ENCODE measurements around the gene GTPBP1.
A peak's percentile ranks its signal among the peaks of the same experiment; 100 is the strongest.

The GTPBP1 gene

GRCh38 chr22:38704654-38705234 lies 1.0 kb upstream of the GTPBP1 start:
- no peak for DNase-seq

- peak in 1 of 2 donors; percentile 29 for DNase-seq
Observed at GRCh38 chr22:38706101-38706900, 557 bp downstream of the GTPBP1 start.

GRCh38 chr22:38706901-38707195 lies 1.1 kb downstream of the GTPBP1 start:
- no peak for DNase-seq

- DNase-seq: no peak
Observed at GRCh38 chr22:38707346-38707745, 1.6 kb downstream of the GTPBP1 start.

GRCh38 chr22:38707984-38708383 lies 2.2 kb downstream of the GTPBP1 start:
- no peak for DNase-seq

- no peak for DNase-seq
Observed at GRCh38 chr22:38709306-38709705, 3.6 kb downstream of the GTPBP1 start.

- DNase-seq: no peak
Observed at GRCh38 chr22:38710351-38710750, 4.6 kb downstream of the GTPBP1 start.

GRCh38 chr22:38710866-38711265 lies 5.1 kb downstream of the GTPBP1 start:
- DNase-seq: no peak

- no peak for DNase-seq
Observed at GRCh38 chr22:38712486-38713207, 6.9 kb downstream of the GTPBP1 start.

GRCh38 chr22:38713921-38714320 lies 8.2 kb downstream of the GTPBP1 start:
- DNase-seq: no peak

GRCh38 chr22:38715176-38715764 lies 9.5 kb downstream of the GTPBP1 start:
- no peak for DNase-seq

GRCh38 chr22:38715852-38716251 lies 10.1 kb downstream of the GTPBP1 start:
- no peak for DNase-seq

- DNase-seq: no peak
Observed at GRCh38 chr22:38716271-38716670, 10.5 kb downstream of the GTPBP1 start.

- DNase-seq: no peak
Observed at GRCh38 chr22:38716826-38717225, 11.1 kb downstream of the GTPBP1 start.

GRCh38 chr22:38717244-38717643 lies 11.5 kb downstream of the GTPBP1 start:
- no peak for DNase-seq

- no peak for DNase-seq
Observed at GRCh38 chr22:38718414-38718813, 12.7 kb downstream of the GTPBP1 start.

GRCh38 chr22:38719196-38719595 lies 13.5 kb downstream of the GTPBP1 start:
- DNase-seq: no peak

- DNase-seq: no peak
Observed at GRCh38 chr22:38720350-38720749, 14.6 kb downstream of the GTPBP1 start.

GRCh38 chr22:38721551-38721950 lies 15.8 kb downstream of the GTPBP1 start:
- DNase-seq: no peak

- DNase-seq: no peak
Observed at GRCh38 chr22:38724176-38724575, 18.4 kb downstream of the GTPBP1 start.

GRCh38 chr22:38724926-38725571 lies 19.3 kb downstream of the GTPBP1 start:
- DNase-seq: peak in 1 of 2 donors; percentile 25

GRCh38 chr22:38725900-38726655 lies 20.3 kb downstream of the GTPBP1 start:
- DNase-seq: no peak

Measured in bone marrow (tissue), 2 donors.